ENCODE data around the gene PDSS2.

PDSS2 gene

GRCh38 chr6:107402533-107402932 lies 56.8 kb downstream of the PDSS2 start:
- H3K4me3 ChIP-seq (ENCODE audit: low read depth, low read length): no peak overlapping the region
- DNase-seq (ENCODE audit: low read depth): no peak
- TF ChIP-seq MYC (IDR thresholded peaks at IDR 0.05; ENCODE audit: low read depth, low read length): no peak
- TF ChIP-seq MAX (IDR thresholded peaks at IDR 0.05; ENCODE audit: low read depth, low read length): no peak
- no peak for TF ChIP-seq CTCF (IDR thresholded peaks at IDR 0.05; ENCODE audit: low read depth, low read length)
- TF ChIP-seq POLR2A (IDR thresholded peaks at IDR 0.05; ENCODE audit: extremely low read depth, insufficient read length): no peak

- no peak for TF ChIP-seq MAX (IDR thresholded peaks at IDR 0.05; ENCODE audit: low read depth, low read length)
- no peak for TF ChIP-seq MYC (IDR thresholded peaks at IDR 0.05; ENCODE audit: low read depth, low read length)
- TF ChIP-seq POLR2A (IDR thresholded peaks at IDR 0.05; ENCODE audit: extremely low read depth, insufficient read length): no peak
- no peak for TF ChIP-seq CTCF (IDR thresholded peaks at IDR 0.05; ENCODE audit: low read depth, low read length)
- DNase-seq (ENCODE audit: low read depth): no peak
- no peak overlapping the region for H3K4me3 ChIP-seq (ENCODE audit: low read depth, low read length)
Observed at GRCh38 chr6:107401573-107401972, 57.8 kb downstream of the PDSS2 start.

GRCh38 chr6:107400616-107401147 lies 58.7 kb downstream of the PDSS2 start:
- DNase-seq (ENCODE audit: low read depth): no peak
- H3K4me3 ChIP-seq (ENCODE audit: low read depth, low read length): no peak overlapping the region
- TF ChIP-seq POLR2A (IDR thresholded peaks at IDR 0.05; ENCODE audit: extremely low read depth, insufficient read length): no peak
- TF ChIP-seq MYC (IDR thresholded peaks at IDR 0.05; ENCODE audit: low read depth, low read length): no peak
- TF ChIP-seq MAX (IDR thresholded peaks at IDR 0.05; ENCODE audit: low read depth, low read length): no peak
- TF ChIP-seq CTCF (IDR thresholded peaks at IDR 0.05; ENCODE audit: low read depth, low read length): no peak

GRCh38 chr6:107399935-107400334 lies 59.4 kb downstream of the PDSS2 start:
- no peak for DNase-seq (ENCODE audit: low read depth)
- H3K4me3 ChIP-seq (ENCODE audit: low read depth, low read length): no peak overlapping the region

GRCh38 chr6:107398001-107398400 lies 61.4 kb downstream of the PDSS2 start:
- no peak for DNase-seq (ENCODE audit: low read depth)
- H3K4me3 ChIP-seq (ENCODE audit: low read depth, low read length): no peak overlapping the region
- no peak for TF ChIP-seq POLR2A (IDR thresholded peaks at IDR 0.05; ENCODE audit: extremely low read depth, insufficient read length)
- no peak for TF ChIP-seq CTCF (IDR thresholded peaks at IDR 0.05; ENCODE audit: low read depth, low read length)
- TF ChIP-seq MAX (IDR thresholded peaks at IDR 0.05; ENCODE audit: low read depth, low read length): no peak
- TF ChIP-seq MYC (IDR thresholded peaks at IDR 0.05; ENCODE audit: low read depth, low read length): no peak

More at GRCh38 chr6:107399935-107400334, 59.4 kb downstream of the PDSS2 start:
- no peak for TF ChIP-seq CTCF (IDR thresholded peaks at IDR 0.05; ENCODE audit: low read depth, low read length)
- no peak for TF ChIP-seq MAX (IDR thresholded peaks at IDR 0.05; ENCODE audit: low read depth, low read length)
- no peak for TF ChIP-seq MYC (IDR thresholded peaks at IDR 0.05; ENCODE audit: low read depth, low read length)
- no peak for TF ChIP-seq POLR2A (IDR thresholded peaks at IDR 0.05; ENCODE audit: extremely low read depth, insufficient read length)
